ENCODE measurements around the gene NOS1.
"Not testable (repeated sequence)": the region's sequence is repeated elsewhere in the genome, so short reads cannot be mapped to it uniquely, and the experiment has no call there.

DNA sequence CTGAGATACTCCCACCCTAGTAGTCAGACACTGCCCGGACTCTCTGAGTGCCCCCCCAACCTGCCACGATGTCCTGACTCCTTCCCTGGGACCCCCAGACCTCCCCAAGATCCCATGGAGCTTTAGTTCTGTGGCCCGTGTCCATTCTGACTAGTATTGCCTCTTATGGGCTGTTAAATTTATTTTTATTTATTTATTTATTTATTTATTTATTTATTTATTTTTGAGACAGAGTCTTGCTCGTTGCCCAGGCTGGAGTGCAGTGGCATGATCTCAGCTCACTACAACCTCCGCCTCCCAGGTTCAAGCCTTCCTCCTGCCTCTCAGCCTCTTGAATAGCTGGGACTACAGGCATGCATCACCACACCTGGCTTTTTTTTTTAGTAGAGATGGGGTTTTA is 140.5 kb downstream of the NOS1 start:
- TF ChIP-seq EZH2 (IDR thresholded peaks at IDR 0.05; ENCODE audit: borderline replicate concordance, low read length): not testable (repeated sequence)
- TF ChIP-seq, protein P1, sequence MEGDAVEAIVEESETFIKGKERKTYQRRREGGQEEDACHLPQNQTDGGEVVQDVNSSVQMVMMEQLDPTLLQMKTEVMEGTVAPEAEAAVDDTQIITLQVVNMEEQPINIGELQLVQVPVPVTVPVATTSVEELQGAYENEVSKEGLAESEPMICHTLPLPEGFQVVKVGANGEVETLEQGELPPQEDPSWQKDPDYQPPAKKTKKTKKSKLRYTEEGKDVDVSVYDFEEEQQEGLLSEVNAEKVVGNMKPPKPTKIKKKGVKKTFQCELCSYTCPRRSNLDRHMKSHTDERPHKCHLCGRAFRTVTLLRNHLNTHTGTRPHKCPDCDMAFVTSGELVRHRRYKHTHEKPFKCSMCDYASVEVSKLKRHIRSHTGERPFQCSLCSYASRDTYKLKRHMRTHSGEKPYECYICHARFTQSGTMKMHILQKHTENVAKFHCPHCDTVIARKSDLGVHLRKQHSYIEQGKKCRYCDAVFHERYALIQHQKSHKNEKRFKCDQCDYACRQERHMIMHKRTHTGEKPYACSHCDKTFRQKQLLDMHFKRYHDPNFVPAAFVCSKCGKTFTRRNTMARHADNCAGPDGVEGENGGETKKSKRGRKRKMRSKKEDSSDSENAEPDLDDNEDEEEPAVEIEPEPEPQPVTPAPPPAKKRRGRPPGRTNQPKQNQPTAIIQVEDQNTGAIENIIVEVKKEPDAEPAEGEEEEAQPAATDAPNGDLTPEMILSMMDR (conservative IDR thresholded peaks at IDR 0.05 in 1 of 2, IDR thresholded peaks at IDR 0.05 in 1 of 2; ENCODE audit: extremely low read depth in 1 of 2, insufficient read depth in 1 of 2, low read depth in 1 of 2, low read length in 2 of 2): not testable (repeated sequence)
